Nucleus accumbens (tissue), 56 donors: ENCODE data around the gene CHMP4B.

ENCODE experiments used
- DNase-seq, 56 donors: peaks; one replicate each; lab custom pipeline; 2025; lab: John Stamatoyannopoulos, UW

The CHMP4B gene

DNA sequence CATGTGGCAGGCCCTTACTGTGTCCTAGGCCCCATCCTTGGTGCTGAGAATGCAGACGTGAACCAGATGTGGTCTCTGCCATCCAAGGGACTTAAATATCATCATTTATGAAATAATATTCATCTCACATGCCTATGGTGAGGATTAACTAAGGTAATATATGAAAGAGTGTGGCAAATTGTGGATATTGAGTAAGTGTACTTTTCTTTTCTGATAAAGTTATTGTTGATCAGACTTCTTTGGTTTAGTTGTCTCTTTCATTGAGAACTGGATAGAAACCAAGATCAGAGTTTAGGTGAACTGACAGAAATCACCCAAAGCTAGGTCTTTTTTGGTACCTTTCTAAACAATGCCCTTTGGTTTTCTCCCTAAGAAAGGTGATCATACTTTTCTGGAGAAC lies 5.0 kb downstream of the CHMP4B start:
- no peak for DNase-seq

DNA sequence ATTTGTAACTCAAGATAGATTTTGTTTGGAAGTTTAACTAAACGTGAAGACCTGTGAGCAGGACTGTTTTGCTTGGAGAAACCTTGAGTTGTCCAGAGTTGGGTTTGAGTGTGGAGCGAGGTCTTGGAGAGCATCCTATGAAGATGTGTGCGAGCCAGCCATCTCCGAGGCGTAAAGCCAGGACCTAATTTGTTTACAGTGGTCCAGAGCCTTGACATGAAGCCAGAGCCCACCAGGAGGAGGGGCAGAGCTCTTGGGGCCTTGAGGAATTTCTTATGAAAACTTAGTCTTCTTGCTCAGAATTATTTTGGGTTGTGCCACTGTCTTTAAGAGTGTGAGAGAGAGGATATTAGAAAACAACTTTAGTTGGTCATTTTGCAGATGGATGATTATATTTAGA lies 6.3 kb downstream of the CHMP4B start:
- no peak for DNase-seq

DNA sequence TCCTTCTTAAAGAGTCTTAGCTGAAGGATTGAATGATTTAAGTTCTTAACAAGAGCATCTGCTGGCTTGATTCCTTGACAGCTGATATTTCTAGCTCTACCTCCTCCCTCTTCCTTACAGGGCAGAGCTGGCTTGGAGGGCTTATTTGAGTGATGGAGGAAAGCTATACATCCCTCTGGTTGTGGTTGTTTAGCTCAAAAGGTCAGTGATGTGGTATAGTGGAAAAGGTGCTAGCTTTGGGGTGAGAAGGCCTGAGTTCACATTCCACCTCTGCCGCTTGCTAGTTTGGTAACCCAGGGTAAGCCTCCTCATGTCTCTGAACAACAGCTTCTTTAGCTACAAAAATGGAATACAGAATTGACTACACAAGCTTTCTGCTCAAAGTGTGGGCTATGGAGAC lies 8.3 kb downstream of the CHMP4B start:
- DNase-seq = no peak

DNA sequence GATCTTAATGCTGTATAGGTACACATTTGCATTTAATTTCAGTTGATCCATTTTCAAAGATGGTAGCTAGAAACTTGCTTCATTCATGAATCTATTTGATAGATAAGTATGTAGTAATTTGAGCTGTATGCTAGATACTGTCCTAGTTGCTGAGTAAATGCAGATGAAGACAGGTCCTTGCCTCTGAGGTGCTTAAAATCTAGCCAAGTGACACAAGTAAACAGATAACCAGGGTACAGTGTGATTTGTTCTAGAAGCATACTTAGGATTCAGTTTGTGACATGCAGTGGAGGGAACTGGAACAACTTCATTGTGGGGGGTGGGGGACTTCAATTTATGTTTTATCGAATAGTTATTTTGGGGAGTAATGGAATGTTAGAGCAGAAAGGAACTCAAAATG lies 9.2 kb downstream of the CHMP4B start:
- DNase-seq = no peak

DNA sequence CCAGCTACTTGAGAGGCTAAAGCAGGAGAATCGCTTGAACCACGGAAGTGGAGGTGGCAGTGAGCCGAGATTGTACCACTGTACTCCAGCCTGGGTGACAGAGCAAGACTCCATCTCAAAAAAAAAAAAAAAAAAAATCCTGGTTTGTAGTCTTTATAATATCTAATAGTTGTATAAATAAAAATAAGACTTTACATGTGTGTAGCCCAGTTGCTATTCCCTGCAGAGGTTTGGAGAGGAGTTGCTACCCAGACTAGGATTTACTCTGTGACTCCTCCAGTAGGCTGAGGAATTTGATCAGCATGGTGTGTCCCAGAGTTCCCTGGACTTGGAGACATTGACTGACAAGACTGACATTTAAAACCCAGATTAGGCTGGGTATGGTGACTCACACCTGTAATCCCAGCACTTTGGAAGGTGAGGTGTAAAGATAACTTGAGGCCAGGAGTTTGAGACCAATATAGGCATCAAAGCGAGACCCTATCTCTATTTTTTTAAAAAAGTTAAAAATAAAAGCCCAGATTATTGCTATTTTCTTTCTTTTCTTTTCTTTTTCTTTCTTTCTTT lies 10.2 kb downstream of the CHMP4B start:
- DNase-seq = no peak

DNA sequence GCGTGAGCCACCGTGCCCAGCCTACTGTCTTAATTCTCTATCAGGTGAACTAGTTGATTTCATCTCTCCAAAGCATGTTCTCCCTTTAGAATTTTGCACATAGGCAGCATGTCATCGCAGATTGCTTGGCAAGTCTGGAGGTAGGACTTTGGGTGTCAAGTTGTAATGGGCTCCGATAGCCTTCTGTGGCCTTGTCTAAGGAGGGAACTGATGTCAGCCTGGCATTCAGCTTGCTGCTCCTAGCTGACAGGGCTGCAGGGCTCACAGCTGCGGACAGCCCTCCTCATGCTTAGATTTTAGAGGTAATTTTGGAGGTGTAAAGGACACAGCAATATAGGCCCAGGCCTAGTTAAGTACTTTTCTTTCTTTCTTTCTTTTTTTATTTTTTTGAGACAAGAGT lies 11.3 kb downstream of the CHMP4B start:
- no peak for DNase-seq

DNA sequence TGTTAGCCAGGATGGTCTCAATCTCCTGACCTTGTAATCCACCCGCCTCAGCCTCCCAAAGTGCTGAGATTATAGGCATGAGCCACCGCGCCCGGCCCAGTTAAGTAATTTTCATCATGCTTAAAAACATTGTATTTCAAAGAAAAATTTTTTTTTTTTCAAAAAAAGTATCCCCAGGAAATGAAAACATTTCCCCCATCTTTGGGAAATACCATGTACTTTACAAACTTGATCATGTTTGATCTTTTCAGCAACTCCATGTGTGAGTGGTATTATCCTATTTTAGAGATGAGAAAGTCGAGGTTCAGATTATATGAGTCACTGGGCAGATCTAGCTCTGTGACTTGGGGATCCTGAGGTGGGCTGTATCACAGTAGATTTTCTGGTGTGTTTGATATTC lies 11.8 kb downstream of the CHMP4B start:
- DNase-seq = no peak

DNA sequence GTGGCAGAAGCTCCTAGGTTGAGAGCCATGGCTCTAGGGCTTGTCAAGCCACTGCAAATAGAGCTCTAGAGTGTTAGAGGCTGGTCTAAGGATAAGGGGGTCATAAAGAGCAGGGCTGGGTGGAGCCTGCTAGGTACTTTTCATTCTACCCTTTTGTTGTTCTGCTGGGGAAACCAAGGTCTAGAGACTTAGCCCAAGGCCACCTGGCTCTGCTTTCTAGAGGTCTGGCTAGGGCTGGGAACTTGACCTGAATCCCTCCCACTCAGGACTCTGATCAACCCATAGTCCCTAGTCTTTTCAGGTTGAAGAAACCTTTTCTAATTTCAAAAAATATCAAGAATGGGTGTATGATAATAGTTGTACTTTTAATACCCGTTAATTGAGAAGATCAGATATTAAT lies 13.7 kb downstream of the CHMP4B start:
- DNase-seq = no peak

DNA sequence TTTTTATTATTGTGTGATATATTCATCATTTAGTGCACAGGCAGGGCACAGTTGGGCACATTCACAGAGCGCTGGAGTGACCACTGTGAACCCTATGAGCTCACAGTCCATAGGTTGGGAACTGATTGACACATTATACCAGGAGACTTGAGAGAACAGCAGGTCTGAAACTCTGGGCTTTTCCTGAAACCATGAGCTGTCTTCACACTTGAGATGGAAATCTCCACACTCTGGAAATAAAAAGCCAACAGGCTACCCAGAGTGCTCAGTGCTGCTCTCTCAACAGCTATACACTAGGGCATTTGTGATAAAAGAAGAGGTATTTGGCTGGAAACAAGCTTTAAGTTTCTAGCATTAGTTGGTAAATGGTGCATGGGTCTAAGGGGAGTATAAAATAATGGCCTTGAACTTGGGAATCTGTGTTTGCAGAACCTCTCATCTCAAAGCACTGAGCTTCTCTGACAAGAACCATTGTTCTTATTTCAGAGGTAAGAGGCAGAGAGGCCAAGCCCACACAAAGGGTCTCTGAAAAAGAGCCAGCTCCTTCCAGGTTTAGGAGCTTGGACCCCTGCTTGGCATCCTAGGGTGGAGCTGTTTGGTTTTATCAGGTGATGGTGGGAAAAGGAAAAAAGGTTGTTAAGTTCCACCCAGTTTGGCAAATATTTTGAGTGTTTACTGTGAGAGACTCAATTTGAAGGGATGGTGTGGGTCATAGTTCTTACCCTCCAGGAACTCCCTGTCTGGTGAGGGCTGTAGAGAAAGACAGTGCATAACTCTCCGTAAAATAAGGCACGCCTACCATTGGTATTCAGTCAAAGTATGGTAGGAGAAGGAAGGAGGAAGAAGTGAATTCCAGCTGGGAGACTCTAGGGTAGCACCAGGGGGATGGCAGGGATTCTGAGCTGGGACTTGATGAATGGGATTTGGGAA lies 14.5 kb downstream of the CHMP4B start:
- no peak for DNase-seq

DNA sequence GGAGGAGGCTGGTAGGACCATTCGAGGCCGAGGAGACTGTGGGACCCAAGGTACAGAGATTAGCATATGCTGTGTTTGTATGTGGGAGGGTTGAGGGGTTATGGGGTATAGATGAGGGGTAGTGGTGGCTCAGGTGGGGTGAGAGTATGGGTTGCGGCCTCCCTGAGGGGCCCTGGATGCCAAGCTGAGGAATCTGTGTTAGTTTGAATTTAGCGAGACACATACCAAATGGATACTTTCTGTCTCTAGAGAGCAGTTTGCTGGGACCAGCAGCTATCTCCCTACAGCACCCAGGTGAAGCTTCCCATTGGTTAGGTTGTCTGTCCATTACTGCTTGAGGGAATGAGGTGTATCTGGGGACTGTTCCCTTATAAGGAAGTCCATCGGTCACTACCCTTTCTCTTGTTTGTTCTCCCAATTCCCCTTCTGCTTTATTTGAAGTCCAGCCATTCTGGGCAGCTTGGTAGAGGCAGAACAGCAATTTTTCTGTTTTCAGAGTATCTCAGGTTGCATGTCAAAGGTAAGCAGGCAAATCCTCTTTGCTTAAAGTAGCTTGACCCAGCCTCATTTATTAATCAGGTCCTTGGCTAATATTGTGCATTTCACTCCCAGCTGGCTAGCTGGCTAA lies 15.2 kb downstream of the CHMP4B start:
- DNase-seq = no peak

DNA sequence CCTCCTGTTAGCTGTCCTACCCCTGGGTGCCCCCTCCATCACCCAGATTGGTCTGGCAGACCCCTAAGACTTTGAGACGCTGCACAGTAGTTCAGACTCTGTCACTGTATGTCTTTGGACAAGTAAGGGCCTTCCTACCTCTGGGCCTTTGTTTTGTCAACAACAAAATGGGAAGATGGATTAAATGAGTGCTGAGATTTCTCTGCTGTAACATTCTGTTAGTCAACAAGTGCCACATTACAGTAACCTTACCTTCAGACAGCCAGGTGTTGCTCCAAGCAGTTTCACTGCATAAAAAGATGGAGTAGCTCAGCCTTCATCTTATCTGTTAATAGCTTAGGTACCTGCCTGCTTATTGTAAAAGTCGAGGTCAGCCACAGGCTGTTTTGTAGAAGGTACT lies 16.0 kb downstream of the CHMP4B start:
- no peak for DNase-seq

DNA sequence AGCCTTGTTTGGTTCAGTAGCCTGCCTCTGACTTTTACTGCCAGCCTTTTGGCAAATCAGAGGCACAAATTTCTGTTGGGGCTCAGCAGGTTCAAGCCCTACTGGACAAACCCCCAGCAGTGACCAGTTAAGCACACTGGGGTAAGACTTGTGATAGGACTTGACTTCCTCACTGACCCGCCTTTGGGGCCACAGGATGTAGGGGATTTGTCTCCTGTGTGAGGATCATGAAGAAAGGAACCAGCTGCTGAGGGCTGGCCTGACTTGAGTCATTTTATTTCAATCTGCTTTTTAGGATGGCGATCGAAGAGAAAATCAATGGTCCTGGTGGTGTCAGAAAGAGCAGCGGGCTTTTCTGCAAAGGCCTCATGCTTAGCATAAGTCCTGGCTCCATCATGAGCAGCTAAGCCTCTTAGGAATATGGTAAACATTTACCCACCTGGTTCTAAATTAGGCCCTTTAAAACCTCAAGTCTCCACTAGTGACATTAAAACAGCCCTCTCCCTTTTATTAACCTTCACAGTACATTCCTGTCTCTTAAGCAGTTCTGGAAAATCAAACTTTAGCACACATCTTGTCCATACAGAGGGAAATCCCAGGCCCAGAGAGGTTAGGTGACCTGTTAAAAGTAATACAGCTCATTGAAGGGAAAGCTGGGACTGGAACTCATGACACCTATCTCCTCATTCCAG lies 16.6 kb downstream of the CHMP4B start:
- DNase-seq = no peak

DNA sequence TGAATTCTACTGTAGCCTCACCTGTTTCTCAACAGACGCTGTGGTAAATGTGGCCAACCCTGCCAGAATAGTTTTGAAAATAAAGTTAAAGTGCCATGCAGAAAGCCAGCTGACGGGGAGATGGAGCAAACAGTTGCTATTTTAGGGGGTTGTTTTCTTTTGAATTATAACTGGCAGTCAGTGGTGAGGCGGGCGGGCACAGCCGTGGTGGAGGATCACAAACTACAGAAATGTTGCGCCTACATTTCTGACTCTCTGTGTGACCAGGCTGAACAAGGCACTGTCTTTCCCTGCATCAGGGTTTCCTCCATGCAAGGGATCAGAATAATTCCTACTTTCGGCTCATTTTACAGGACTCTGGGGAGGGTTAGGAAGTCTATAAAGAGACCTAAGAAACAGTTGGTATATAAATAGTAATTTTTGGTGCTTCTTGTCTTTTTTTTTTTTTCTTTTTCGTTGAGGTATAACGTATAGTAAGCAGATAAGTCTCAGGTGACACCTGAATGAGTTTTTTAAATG lies 17.2 kb downstream of the CHMP4B start:
- DNase-seq = no peak

DNA sequence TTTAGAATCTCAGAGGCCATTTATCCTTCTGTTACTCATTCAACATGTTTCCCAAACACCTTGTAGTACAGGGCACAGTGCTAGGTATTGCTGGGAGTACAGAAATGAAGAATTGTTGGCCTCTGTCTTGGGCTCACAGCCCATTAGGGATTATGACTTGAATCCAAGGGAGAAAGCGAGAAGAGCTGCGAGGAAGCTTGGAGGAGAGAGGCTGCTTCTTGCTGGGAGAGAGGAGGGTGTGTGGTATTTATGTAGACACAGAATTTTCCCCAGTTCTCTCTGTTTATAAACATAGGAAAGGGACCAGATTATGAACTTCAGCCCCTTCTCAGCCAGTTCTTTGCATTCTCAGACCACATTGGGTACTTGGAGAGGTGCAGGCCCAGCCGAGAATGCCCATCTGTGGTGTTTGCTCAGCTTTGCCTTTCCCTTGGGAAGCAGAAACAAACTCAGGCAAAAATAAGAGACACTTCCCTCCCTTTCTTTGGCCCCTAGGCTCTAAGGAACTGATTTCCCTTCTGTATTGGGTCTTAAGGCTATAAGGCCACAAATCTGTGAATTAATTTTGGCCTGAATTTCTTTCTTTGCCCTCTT lies 17.9 kb downstream of the CHMP4B start:
- DNase-seq = no peak

DNA sequence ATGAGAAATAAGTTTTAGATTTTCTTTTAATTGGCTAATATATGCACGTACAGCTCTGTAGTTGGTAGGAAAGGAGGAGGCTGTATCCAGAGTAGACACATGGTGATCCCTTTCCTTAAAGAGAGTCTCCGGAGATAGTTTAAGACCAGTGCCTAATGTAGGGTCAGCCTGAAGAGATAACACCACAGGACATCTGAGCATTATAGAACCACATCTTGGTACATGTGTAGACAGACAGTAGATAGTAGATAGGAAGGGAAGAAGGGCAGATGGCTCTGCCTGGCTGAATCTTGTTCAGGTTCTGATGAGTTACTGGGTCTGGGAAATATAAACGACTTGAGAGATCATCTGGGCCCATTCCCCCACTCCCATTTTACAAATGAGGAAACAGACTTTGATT lies 18.5 kb downstream of the CHMP4B start:
- DNase-seq = no peak

DNA sequence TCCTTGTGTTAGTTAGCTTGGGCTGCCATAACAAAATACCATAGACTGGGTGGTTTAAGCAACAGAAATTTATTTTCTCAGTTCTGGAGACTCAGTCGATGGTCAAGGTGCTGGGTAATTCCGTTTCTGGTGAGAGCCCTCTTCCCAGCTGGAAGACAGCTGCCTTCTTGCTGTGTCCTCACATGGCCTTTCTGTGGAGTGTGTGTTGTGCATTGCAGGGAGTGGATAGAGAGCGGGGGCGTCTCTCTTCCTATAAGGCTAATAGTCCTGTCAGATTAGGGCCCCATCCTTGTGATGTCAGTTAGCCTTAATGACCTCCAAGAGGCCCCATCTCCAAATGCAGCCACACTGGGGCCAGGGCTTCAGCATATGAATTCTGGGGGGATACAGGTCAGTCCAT lies 19.2 kb downstream of the CHMP4B start:
- no peak for DNase-seq

DNA sequence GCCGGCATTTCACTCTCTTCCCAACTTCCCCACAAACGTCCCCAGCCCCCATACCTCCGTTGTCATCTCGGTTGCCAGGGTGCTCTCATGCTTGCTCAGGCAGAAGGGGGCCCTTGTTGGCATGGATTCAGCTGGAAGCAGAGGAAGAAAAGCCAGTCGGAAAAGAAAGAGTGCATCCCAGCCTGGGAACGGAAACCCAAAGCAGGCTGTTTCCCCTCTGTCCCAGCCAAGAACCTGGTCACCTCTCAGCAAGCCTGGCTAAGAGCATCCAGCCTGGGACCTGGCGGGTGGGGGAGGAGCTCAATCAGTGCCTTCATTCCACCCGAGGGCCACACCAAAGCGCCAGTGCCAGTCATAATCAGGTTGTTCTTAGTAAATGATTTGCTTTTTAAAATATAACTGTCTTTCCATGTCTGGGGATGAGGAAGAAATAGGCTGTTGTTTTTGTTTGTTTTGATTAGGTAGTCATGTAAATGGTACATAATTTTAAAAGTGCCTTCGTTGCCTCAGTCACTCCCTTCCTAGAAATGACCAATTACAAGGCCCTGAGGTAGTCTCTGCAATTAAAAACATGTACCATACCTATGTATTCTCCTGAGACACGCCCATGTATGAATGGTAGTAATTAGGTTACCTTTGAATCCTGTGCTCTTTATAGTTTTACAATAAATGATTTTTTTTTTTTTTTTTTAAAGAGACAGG lies 21.1 kb downstream of the CHMP4B start:
- DNase-seq = peak in 43 of 56 donors; percentile 6 to 88 (median 35)

DNA sequence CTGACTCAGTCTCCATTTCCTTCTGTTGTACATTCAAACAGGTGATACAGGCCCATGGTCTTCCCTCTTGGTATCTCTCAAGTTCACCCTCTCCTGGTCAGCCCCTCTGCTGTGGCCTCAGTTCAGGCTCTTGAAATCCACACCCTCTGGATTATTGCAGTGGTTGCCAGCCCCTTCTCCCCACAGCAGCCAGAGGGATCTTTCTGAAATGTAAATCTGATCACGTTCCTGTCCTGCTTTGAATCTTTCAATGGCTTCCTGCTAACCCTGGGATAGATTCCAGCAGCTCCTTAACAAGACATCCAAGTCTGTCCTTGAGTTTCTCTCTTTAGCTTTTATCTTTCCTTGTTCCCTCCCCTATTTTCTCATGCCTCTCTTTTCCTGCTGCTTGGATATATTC lies 22.2 kb downstream of the CHMP4B start:
- DNase-seq = peak in 4 of 56 donors; percentile 12 to 23 (median 20)

DNA sequence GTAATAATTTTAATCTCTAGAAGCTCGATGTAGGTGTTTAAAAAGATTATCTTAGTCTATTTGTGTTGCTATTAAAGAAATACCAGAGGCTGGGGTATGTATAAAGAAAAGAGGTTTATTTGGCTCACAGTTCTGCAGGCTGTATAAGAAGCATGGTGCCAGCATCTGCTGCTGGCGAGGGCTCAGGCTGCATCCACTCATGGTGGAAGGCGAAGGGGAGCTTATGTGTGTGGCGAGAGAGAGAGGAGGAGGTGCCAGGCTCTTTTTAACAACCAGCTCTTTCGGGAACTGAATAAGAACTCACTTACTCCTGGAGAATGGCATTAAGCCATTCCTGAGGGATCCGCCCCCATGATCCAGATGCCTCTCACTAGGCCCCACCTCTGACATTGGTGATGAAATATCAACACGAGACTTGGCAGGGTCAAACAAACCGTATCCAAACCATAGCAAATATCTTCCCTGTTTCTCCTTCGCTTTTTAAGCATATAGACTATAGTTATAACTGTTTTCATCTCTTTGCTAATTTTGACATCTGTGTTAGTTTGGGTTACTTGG lies 24.5 kb downstream of the CHMP4B start:
- no peak for DNase-seq

DNA sequence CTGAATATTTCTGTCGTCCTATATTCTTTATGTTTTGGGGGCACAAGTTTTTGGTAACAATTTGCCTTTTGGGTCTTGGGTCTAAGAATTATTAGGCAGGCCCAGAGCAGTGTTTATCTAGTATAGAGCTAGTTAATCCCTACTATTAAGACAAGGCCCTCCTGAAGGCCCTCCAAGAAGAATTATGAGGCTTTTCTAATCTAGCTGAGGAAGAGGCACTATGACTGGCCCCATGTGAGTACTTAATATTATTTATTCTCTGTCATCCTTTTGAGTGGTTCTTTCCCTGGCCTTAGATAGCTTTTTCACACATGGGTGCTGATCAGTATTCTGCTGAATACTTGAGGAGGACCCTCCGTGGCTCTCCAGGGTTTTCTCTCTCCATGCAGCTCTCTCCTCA lies 25.1 kb downstream of the CHMP4B start:
- DNase-seq = no peak
